Lung (tissue), 12 donors: Measurements from ENCODE around the gene CRABP2. TPM values are rescaled to one million over a fixed set of nuclear protein-coding genes. Genes with fewer than 3 reads are reported as not detected.

Experiments
- ATAC-seq: fragments of 200-7000 bp; cut with Tn5 transposase; one replicate; pipeline ENCODE4 v1.9.1; 2020; ENCODE audit warnings: moderate number of reproducible peaks; ENCODE audit not compliant: insufficient read depth, low FRiP score
- DNase-seq, 3 donors: peaks; one replicate each; pipeline ENCODE4 v3.0.0-alpha.2; 2013 to 2017
- H3K27ac ChIP-seq, 2 donors: one replicate each; pipeline ENCODE4 v1.5.1; 2013; ENCODE audit warnings: mild to moderate bottlenecking in 2 of 2, moderate library complexity in 2 of 2, control low read depth in 1 of 2, inconsistent platforms in 1 of 2, low read depth in 1 of 2, low read length in 1 of 2
- H3K27me3 ChIP-seq, 3 donors: one replicate each; pipeline ENCODE4 v1.5.1; 2013; ENCODE audit warnings: low read length in 2 of 3; ENCODE audit not compliant: control insufficient read depth in 3 of 3, insufficient read depth in 3 of 3
- H3K36me3 ChIP-seq, 4 donors: one replicate each; pipeline ENCODE4 v1.5.1; 2013; ENCODE audit warnings: low read length in 4 of 4, mild to moderate bottlenecking in 1 of 4, moderate library complexity in 1 of 4; ENCODE audit not compliant: control insufficient read depth in 4 of 4, insufficient read depth in 4 of 4
- H3K4me1 ChIP-seq, 5 donors: one replicate each; pipeline ENCODE4 v1.5.1; 2013; ENCODE audit warnings: low read length in 5 of 5, mild to moderate bottlenecking in 2 of 5, moderate library complexity in 1 of 5; ENCODE audit not compliant: control insufficient read depth in 5 of 5, insufficient read depth in 5 of 5
- H3K4me3 ChIP-seq: one replicate; pipeline ENCODE4 v1.5.1; 2013; ENCODE audit warnings: mild to moderate bottlenecking, control low read depth, moderate library complexity
- H3K9ac ChIP-seq, 2 donors: one replicate each; pipeline ENCODE4 v1.5.1; 2013; ENCODE audit warnings: low read length in 2 of 2, control low read depth in 1 of 2; ENCODE audit not compliant: insufficient read depth in 1 of 2
- H3K9me3 ChIP-seq, 4 donors: one replicate each; pipeline ENCODE4 v1.5.1; 2013; ENCODE audit warnings: low read length in 3 of 4, mild to moderate bottlenecking in 1 of 4, moderate library complexity in 1 of 4; ENCODE audit not compliant: control insufficient read depth in 4 of 4, insufficient read depth in 3 of 4
- WGBS, 2 donors: extraction: QIAGEN DNeasy Blood & Tissue Kit; methylation state at CpG; one replicate each; pipeline ENCODE4 v1.1.7; 2013; 5-methylcytosine and 5-hydroxymethylcytosine counted together
- polyA plus RNA-seq, 2 donors: library from polyadenylated mRNA; stranded (reverse); fragments of 200-250 nt; gene quantifications; one replicate each; pipeline ENCODE4 v1.2.1, GENCODE V29; 2013
- total RNA-seq, 2 donors: library from RNA; depleted of rRNA in 1 of 2; stranded (reverse); fragments of >200 nt in 1 of 2; gene quantifications; one replicate each; pipeline ENCODE4 v1.2.1, GENCODE V29; 2014 to 2021
- TF ChIP-seq, protein P1 (sequence below): IDR thresholded peaks from 2 replicates; pipeline ENCODE4 v1.5.1; 2012; ENCODE audit warnings: mild to moderate bottlenecking; ENCODE audit errors: control extremely low read depth, extremely low read depth
- donor health status: control.
- donor health status: control.
- donor health status: Bipolar disorder and iron deficiency.
- donor health status: healthy.
- donor health status: DM: yes; HTN: yes; CAD: no.

The CRABP2 gene
- total and polyA plus RNA-seq, 4 donors, result 1.3 to 13.6 (median 4.9) TPM

DNA sequence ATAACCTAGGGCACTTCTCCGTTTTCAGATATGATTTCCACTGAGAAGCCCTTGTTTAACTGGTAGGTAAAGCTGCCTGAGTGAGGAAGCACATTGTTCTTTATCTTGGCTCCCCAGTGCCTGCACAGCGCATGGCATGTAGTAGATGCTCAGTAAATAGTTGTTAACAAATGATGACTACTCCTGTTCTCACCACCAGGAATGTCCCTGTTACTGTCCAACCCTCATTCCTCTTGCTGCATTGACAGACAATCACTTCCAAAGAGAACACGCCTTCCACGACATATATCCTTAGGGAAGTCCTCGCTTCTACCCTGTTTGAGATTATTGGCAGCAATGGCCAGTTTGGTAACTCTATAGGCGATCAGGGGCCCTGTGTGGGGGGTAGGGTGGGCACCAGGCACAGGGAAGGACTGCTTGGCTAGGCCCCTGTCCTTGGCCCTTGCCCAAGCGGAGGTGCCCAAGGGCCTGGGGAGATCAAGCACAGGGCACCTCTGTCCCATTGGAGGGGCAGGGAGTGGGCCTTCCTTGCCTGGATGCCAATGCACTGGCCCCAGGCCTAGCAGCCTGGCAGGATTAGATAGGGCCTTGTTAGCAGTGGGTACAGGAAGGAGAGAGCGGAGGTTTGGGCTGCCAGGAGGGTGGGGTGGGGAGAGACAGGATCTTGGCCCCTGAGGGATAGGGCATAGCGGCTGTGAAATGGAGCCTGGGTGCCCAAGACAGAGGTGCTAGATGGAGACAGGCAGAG, 38.3 kb downstream of the CRABP2 start:
- 74 to 85% methylated on average over 9 of the region's 9 CpGs for WGBS, 2 donors
- ATAC-seq (no peak), DNase-seq (peak in 1 of 3 donors; percentile 23)
- Histone ChIP-seq H3K9me3 (peaks cover 0 to 2% (median 0%) of the 10 kb centered on the region in 4 donors), H3K27me3 (no peaks in the 10 kb centered on the region), H3K27ac (peak overlapping the region; percentile 59 to 67), H3K9ac (no peak overlapping the region), H3K4me3 (no peak overlapping the region), H3K4me1 (peaks cover 26 to 55% (median 28%) of the 10 kb centered on the region in 5 donors), H3K36me3 (no peaks in the 10 kb centered on the region)
- TF ChIP-seq, protein P1, sequence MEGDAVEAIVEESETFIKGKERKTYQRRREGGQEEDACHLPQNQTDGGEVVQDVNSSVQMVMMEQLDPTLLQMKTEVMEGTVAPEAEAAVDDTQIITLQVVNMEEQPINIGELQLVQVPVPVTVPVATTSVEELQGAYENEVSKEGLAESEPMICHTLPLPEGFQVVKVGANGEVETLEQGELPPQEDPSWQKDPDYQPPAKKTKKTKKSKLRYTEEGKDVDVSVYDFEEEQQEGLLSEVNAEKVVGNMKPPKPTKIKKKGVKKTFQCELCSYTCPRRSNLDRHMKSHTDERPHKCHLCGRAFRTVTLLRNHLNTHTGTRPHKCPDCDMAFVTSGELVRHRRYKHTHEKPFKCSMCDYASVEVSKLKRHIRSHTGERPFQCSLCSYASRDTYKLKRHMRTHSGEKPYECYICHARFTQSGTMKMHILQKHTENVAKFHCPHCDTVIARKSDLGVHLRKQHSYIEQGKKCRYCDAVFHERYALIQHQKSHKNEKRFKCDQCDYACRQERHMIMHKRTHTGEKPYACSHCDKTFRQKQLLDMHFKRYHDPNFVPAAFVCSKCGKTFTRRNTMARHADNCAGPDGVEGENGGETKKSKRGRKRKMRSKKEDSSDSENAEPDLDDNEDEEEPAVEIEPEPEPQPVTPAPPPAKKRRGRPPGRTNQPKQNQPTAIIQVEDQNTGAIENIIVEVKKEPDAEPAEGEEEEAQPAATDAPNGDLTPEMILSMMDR, result no peak

DNA sequence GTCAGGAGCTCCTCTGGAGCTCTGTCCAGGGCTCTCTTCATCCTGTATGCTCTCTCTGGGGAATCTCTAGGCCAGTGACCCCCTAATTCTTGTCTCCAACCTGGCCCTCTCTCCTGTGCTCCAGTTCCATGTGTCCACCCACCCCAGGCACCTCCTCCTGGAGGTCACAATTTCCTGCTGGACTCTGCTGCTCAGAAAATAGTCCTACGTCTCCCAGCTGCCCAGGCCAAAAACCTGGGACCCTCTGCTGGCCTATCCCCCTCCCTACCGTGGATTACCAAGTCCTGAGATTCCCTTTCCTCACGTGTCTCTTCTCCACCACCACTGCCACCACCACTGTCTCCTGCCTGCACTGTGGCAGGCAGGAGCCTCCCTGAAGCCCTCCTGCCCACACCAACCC, 39.8 kb downstream of the CRABP2 start:
- DNase-seq (no peak), ATAC-seq (no peak)
- Histone ChIP-seq H3K9ac (no peak overlapping the region), H3K27ac (peak overlapping the region; percentile 48 to 89), H3K36me3 (no peaks in the 10 kb centered on the region), H3K27me3 (no peaks in the 10 kb centered on the region), H3K4me1 (peaks cover 27 to 65% (median 36%) of the 10 kb centered on the region in 5 donors), H3K4me3 (no peak overlapping the region), H3K9me3 (peaks cover 0 to 2% (median 0%) of the 10 kb centered on the region in 4 donors)
- TF ChIP-seq, protein P1, result no peak
- WGBS, 2 donors, result 59 to 81% methylated on average over 3 of the region's 3 CpGs

DNA sequence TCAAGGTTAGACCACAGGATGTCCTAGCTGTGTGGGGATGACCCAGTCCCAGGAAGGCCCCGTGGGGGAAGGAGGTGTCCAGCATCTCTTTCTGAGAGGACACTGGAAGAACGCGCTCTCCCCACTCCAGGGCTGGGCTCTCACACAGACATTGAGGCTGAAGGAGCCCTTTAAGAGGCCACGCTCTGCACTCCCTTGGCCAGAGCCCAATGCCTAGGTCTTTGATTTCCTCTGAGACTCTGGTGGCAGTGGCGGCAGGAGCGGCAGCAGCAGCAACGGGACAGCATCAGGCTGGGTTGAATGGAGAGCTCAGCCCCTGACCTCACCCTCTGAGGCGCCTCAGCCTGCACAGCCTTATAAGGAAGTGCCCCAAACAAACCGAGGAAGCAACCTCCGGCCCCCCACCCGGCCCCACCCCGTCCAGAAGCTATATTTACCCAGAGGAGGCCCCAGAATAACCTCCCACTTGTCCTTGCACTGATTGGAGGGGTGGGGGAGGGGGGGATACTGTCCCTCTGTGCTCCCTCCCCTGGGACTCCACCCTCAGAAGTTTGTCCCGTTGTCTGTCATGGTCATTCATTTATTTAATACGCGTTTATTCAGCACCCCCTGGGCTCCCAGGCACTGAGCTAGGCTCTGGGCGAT, 40.5 kb downstream of the CRABP2 start:
- DNase-seq (peak; percentile 73 to 82 (median 79)), ATAC-seq (no peak)
- Histone ChIP-seq H3K27ac (peak overlapping the region; percentile 74 to 89), H3K27me3 (no peaks in the 10 kb centered on the region), H3K9ac (no peak overlapping the region), H3K4me1 (peaks cover 31 to 68% (median 36%) of the 10 kb centered on the region in 5 donors), H3K9me3 (peaks cover 0 to 2% (median 0%) of the 10 kb centered on the region in 4 donors), H3K36me3 (no peaks in the 10 kb centered on the region), H3K4me3 (no peak overlapping the region)
- TF ChIP-seq, protein P1, result no peak
- WGBS, 2 donors, result 19 to 23% methylated on average over 16 of the region's 16 CpGs
